Uterus (tissue), 2 donors: ENCODE measurements around the gene DUSP14.

Experiments
- POLR2A ChIP-seq, 2 donors: fragments of 450-650 bp; IDR thresholded peaks; one replicate each; pipeline ENCODE4 v1.6.1; 2016; ENCODE audit warnings: antibody characterized with exemption in 2 of 2, mild to moderate bottlenecking in 1 of 2, moderate library complexity in 1 of 2
- TF ChIP-seq, protein P1 (sequence below), 4 experiments: fragments of 200-600 bp in 2 of 4; fragments of 450-650 bp in 2 of 4; sonication (generic) in 2 of 4; IDR thresholded peaks; one replicate each; pipeline ENCODE4 v1.5.1; 2016 to 2019; ENCODE audit warnings: antibody characterized with exemption in 4 of 4, mild to moderate bottlenecking in 2 of 4, moderate library complexity in 1 of 4

DNA sequence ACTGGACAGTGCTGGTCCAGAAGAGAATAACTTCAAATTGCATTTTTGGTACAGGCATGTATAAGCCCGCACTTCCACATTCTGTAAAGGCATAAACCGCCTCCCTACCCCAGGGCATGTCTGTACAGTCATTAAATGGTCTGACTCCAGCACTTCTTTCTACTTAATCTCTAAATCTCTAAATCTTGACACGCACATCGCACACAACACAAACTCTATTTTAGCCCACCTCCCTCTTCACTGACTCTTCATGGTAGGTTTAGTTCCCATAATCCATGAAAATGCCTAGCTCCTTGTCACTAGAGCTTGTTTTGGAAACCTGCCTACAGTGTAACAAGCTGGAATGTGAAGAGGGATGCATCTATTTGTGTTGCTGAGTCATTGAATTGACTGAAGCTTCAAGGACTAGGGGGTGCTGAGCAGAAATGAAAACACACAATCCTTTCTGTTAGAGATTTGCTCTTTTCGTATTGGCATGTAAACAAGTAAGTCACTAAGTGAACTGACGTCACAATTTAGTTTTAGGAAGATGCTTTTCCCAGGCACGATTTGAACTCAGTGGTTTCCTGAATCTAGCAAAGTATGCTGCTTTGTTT lies 1.6 kb upstream of the DUSP14 start:
- TF ChIP-seq, protein P1, sequence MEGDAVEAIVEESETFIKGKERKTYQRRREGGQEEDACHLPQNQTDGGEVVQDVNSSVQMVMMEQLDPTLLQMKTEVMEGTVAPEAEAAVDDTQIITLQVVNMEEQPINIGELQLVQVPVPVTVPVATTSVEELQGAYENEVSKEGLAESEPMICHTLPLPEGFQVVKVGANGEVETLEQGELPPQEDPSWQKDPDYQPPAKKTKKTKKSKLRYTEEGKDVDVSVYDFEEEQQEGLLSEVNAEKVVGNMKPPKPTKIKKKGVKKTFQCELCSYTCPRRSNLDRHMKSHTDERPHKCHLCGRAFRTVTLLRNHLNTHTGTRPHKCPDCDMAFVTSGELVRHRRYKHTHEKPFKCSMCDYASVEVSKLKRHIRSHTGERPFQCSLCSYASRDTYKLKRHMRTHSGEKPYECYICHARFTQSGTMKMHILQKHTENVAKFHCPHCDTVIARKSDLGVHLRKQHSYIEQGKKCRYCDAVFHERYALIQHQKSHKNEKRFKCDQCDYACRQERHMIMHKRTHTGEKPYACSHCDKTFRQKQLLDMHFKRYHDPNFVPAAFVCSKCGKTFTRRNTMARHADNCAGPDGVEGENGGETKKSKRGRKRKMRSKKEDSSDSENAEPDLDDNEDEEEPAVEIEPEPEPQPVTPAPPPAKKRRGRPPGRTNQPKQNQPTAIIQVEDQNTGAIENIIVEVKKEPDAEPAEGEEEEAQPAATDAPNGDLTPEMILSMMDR (IDR thresholded peaks at IDR 0.05), result no peak
- TF ChIP-seq POLR2A (IDR thresholded peaks at IDR 0.05), result no peak
